Measurements from ENCODE around the gene ADCYAP1. TPM values are rescaled to one million over a fixed set of nuclear protein-coding genes. Genes with fewer than 3 reads are reported as not detected.

The ADCYAP1 gene
- total and polyA plus RNA-seq, 2 experiments from 2014 or later, result not detected

- no peaks in the 10 kb centered on the region for H3F3A ChIP-seq (ENCODE audit: insufficient read depth)
- H4K20me1 ChIP-seq (ENCODE audit: insufficient read depth), result no peaks in the 10 kb centered on the region
- peaks cover 16% of the 10 kb centered on the region for H3K27me3 ChIP-seq (replicated peaks; ENCODE audit: insufficient read depth)
- no peak overlapping the region for H3K27ac ChIP-seq
- H3K36me3 ChIP-seq (ENCODE audit: low read depth), result no peaks in the 10 kb centered on the region
- no peaks in the 10 kb centered on the region for H3K79me2 ChIP-seq (ENCODE audit: insufficient read depth)
- H3K4me1 ChIP-seq (ENCODE audit: insufficient read depth), result no peaks in the 10 kb centered on the region
- H2AFZ ChIP-seq, result no peak overlapping the region
- 0% methylated on average over 1 of the region's 1 CpG for WGBS, 2 experiments (ENCODE audit: low coverage in 1 of 2, low lambda C conversion rate in 2 of 2, missing lambda C conversion rate in 2 of 2)
- H3K4me3 ChIP-seq, result no peak overlapping the region
- in situ Hi-C loops (cut with MboI), result no loop called here
- H3K4me2 ChIP-seq (ENCODE audit: unreplicated experiment), result no peak overlapping the region
- no peak for TF ChIP-seq EZH2 (IDR thresholded peaks at IDR 0.05; ENCODE audit: insufficient read depth, poor library complexity, severe bottlenecking)
- TF ChIP-seq EZH2phosphoT487 (IDR thresholded peaks at IDR 0.05; ENCODE audit: insufficient read depth, low read depth), result no peak
- no peaks in the 10 kb centered on the region for H3K9me3 ChIP-seq (ENCODE audit: low read depth)
- no peak for DNase-seq
- no peak overlapping the region for H3K9ac ChIP-seq
- no peaks in the 10 kb centered on the region for H3K9me2 ChIP-seq (ENCODE audit: insufficient read depth)
These were observed 11.9 kb downstream of the ADCYAP1 start for GRCh38 chr18:916562-916961.

- no peaks in the 10 kb centered on the region for H3K79me2 ChIP-seq (ENCODE audit: insufficient read depth)
- no peak overlapping the region for H3K27ac ChIP-seq
- TF ChIP-seq EZH2phosphoT487 (IDR thresholded peaks at IDR 0.05; ENCODE audit: insufficient read depth, low read depth) (no peak), EZH2 (IDR thresholded peaks at IDR 0.05; ENCODE audit: insufficient read depth, poor library complexity, severe bottlenecking) (no peak)
- H3K9ac ChIP-seq, result no peak overlapping the region
- no peaks in the 10 kb centered on the region for H3F3A ChIP-seq (ENCODE audit: insufficient read depth)
- whole genome bisulfite sequencing, 2 experiments (ENCODE audit: low coverage in 1 of 2, low lambda C conversion rate in 2 of 2, missing lambda C conversion rate in 2 of 2), result 36 to 38% methylated on average over 2 of the region's 2 CpGs
- in situ Hi-C loops (cut with MboI), result no loop called here
- H3K4me3 ChIP-seq, result no peak overlapping the region
- H3K36me3 ChIP-seq (ENCODE audit: low read depth), result no peaks in the 10 kb centered on the region
- no peaks in the 10 kb centered on the region for H4K20me1 ChIP-seq (ENCODE audit: insufficient read depth)
- no peaks in the 10 kb centered on the region for H3K4me1 ChIP-seq (ENCODE audit: insufficient read depth)
- H3K4me2 ChIP-seq (ENCODE audit: unreplicated experiment), result no peak overlapping the region
- DNase-seq, result no peak
- H2AFZ ChIP-seq, result no peak overlapping the region
- H3K9me3 ChIP-seq (ENCODE audit: low read depth), result no peaks in the 10 kb centered on the region
- H3K9me2 ChIP-seq (ENCODE audit: insufficient read depth), result no peaks in the 10 kb centered on the region
- no peaks in the 10 kb centered on the region for H3K27me3 ChIP-seq (replicated peaks; ENCODE audit: insufficient read depth)
These were observed 14.4 kb downstream of the ADCYAP1 start for GRCh38 chr18:919078-919477.

- WGBS, 2 experiments (ENCODE audit: low coverage in 1 of 2, low lambda C conversion rate in 2 of 2, missing lambda C conversion rate in 2 of 2), result 21 to 23% methylated on average over 6 of the region's 6 CpGs
- Histone ChIP-seq H3K27me3 (replicated peaks; ENCODE audit: insufficient read depth) (0 out of 2 replicates have a peak, but pooled peaks cover 6% of the 10 kb centered on the region), H3K36me3 (ENCODE audit: low read depth) (no peaks in the 10 kb centered on the region), H3F3A (ENCODE audit: insufficient read depth) (no peaks in the 10 kb centered on the region), H3K4me2 (ENCODE audit: unreplicated experiment) (no peak overlapping the region), H4K20me1 (ENCODE audit: insufficient read depth) (no peaks in the 10 kb centered on the region), H3K4me1 (ENCODE audit: insufficient read depth) (no peaks in the 10 kb centered on the region), H3K79me2 (ENCODE audit: insufficient read depth) (no peaks in the 10 kb centered on the region), H3K9me2 (ENCODE audit: insufficient read depth) (no peaks in the 10 kb centered on the region), H3K27ac (no peak overlapping the region), H3K4me3 (no peak overlapping the region), H3K9ac (no peak overlapping the region), H2AFZ (no peak overlapping the region), H3K9me3 (ENCODE audit: low read depth) (no peaks in the 10 kb centered on the region)
- no peak for DNase-seq
- no peak for TF ChIP-seq EZH2 (IDR thresholded peaks at IDR 0.05; ENCODE audit: insufficient read depth, poor library complexity, severe bottlenecking)
- TF ChIP-seq EZH2phosphoT487 (IDR thresholded peaks at IDR 0.05; ENCODE audit: insufficient read depth, low read depth), result no peak
- in situ Hi-C loops (cut with MboI), result no loop called here
These were observed 18.6 kb downstream of the ADCYAP1 start for GRCh38 chr18:923144-923866.

- 0 out of 2 replicates have a peak, but pooled peaks cover 7% of the 10 kb centered on the region for H3K27me3 ChIP-seq (replicated peaks; ENCODE audit: insufficient read depth)
- H3K9me3 ChIP-seq (ENCODE audit: low read depth), result no peaks in the 10 kb centered on the region
- H3K4me3 ChIP-seq, result no peak overlapping the region
- H2AFZ ChIP-seq, result no peak overlapping the region
- TF ChIP-seq EZH2phosphoT487 (IDR thresholded peaks at IDR 0.05; ENCODE audit: insufficient read depth, low read depth) (no peak), EZH2 (IDR thresholded peaks at IDR 0.05; ENCODE audit: insufficient read depth, poor library complexity, severe bottlenecking) (no peak)
- H3K4me1 ChIP-seq (ENCODE audit: insufficient read depth), result no peaks in the 10 kb centered on the region
- H3K36me3 ChIP-seq (ENCODE audit: low read depth), result no peaks in the 10 kb centered on the region
- no peaks in the 10 kb centered on the region for H3K9me2 ChIP-seq (ENCODE audit: insufficient read depth)
- no peak overlapping the region for H3K27ac ChIP-seq
- no peaks in the 10 kb centered on the region for H4K20me1 ChIP-seq (ENCODE audit: insufficient read depth)
- H3K79me2 ChIP-seq (ENCODE audit: insufficient read depth), result no peaks in the 10 kb centered on the region
- in situ Hi-C loops (cut with MboI), result no loop called here
- H3K4me2 ChIP-seq (ENCODE audit: unreplicated experiment), result no peak overlapping the region
- WGBS, 2 experiments (ENCODE audit: low coverage in 1 of 2, low lambda C conversion rate in 2 of 2, missing lambda C conversion rate in 2 of 2), result 0% methylated on average over 1 of the region's 1 CpG
- H3K9ac ChIP-seq, result no peak overlapping the region
- no peaks in the 10 kb centered on the region for H3F3A ChIP-seq (ENCODE audit: insufficient read depth)
- no peak for DNase-seq
These were observed 20.3 kb downstream of the ADCYAP1 start for GRCh38 chr18:924987-925386.
